ENCODE results near the gene C1QL1. TPM values are rescaled to one million over a fixed set of nuclear protein-coding genes. Genes with fewer than 3 reads are reported as not detected.

C1QL1 gene
- total RNA-seq, 4 donors from 2014 or later: 3.7 to 10.1 (median 6.3) TPM

GRCh38 chr17:44967907-44968224 is 237 bp downstream of the C1QL1 start:
- no peaks in the 10 kb centered on the region for H3K36me3 ChIP-seq
- H3K27ac ChIP-seq (replicated peaks in 1 of 4): no peak overlapping the region
- TF ChIP-seq POLR2AphosphoS5 (IDR thresholded peaks at IDR 0.05) (no peak), POLR2A (IDR thresholded peaks at IDR 0.05; ENCODE audit: low read depth) (no peak), CTCF (IDR thresholded peaks at IDR 0.05) (no peak), EP300 (IDR thresholded peaks at IDR 0.05) (no peak)
- intact Hi-C loops (cut with DNase I): no loop called here
- H3K4me3 ChIP-seq: peak overlapping the region; percentile 55 to 61 (median 56)
- H3K4me1 ChIP-seq: peaks cover 23 to 49% (median 47%) of the 10 kb centered on the region in 4 donors
- no peaks in the 10 kb centered on the region for H3K9me3 ChIP-seq
- H3K27me3 ChIP-seq: peaks cover 8 to 57% (median 21%) of the 10 kb centered on the region in 4 donors
- DNase-seq (ENCODE audit: extremely low spot score): no peak
- no CpG with 5 or more reads among the region's 47 CpGs for WGBS

- H3K9me3 ChIP-seq: no peaks in the 10 kb centered on the region
- intact Hi-C loops (cut with DNase I): no loop called here
- peaks cover 8 to 57% (median 21%) of the 10 kb centered on the region in 4 donors for H3K27me3 ChIP-seq
- no peaks in the 10 kb centered on the region for H3K36me3 ChIP-seq
- H3K4me3 ChIP-seq: peak overlapping the region; percentile 55 to 61 (median 56)
- TF ChIP-seq EP300 (IDR thresholded peaks at IDR 0.05): no peak
- TF ChIP-seq CTCF (IDR thresholded peaks at IDR 0.05): no peak
- no peak for TF ChIP-seq POLR2AphosphoS5 (IDR thresholded peaks at IDR 0.05)
- no peak for TF ChIP-seq POLR2A (IDR thresholded peaks at IDR 0.05; ENCODE audit: low read depth)
- H3K27ac ChIP-seq (replicated peaks in 1 of 4): no peak overlapping the region
- no peak for DNase-seq (ENCODE audit: extremely low spot score)
- H3K4me1 ChIP-seq: peaks cover 23 to 48% (median 45%) of the 10 kb centered on the region in 4 donors
- 9% methylated on average over 39 of the region's 76 CpGs for WGBS
Measured at GRCh38 chr17:44967026-44967906, 837 bp downstream of the C1QL1 start.

GRCh38 chr17:44966348-44967025 is 1.6 kb downstream of the C1QL1 start:
- Histone ChIP-seq H3K27ac (replicated peaks in 1 of 4) (no peak overlapping the region), H3K4me1 (peaks cover 23 to 48% (median 45%) of the 10 kb centered on the region in 4 donors), H3K27me3 (peaks cover 8 to 57% (median 21%) of the 10 kb centered on the region in 4 donors), H3K36me3 (no peaks in the 10 kb centered on the region), H3K4me3 (peak overlapping the region; percentile 55 to 61 (median 56)), H3K9me3 (no peaks in the 10 kb centered on the region)
- WGBS: 43% methylated on average over 14 of the region's 21 CpGs
- intact Hi-C loops (cut with DNase I): no loop called here
- no peak for DNase-seq (ENCODE audit: extremely low spot score)
- no peak for TF ChIP-seq EP300 (IDR thresholded peaks at IDR 0.05)
- no peak for TF ChIP-seq POLR2AphosphoS5 (IDR thresholded peaks at IDR 0.05)
- no peak for TF ChIP-seq POLR2A (IDR thresholded peaks at IDR 0.05; ENCODE audit: low read depth)
- TF ChIP-seq CTCF (IDR thresholded peaks at IDR 0.05): no peak

GRCh38 chr17:44965481-44966234 is 2.4 kb downstream of the C1QL1 start:
- TF ChIP-seq POLR2AphosphoS5 (IDR thresholded peaks at IDR 0.05) (no peak), EP300 (IDR thresholded peaks at IDR 0.05) (no peak), POLR2A (IDR thresholded peaks at IDR 0.05; ENCODE audit: low read depth) (no peak), CTCF (IDR thresholded peaks at IDR 0.05) (no peak)
- Histone ChIP-seq H3K9me3 (no peaks in the 10 kb centered on the region), H3K4me3 (no peak overlapping the region), H3K36me3 (no peaks in the 10 kb centered on the region), H3K27me3 (peaks cover 8 to 64% (median 21%) of the 10 kb centered on the region in 4 donors), H3K4me1 (peaks cover 23 to 44% (median 41%) of the 10 kb centered on the region in 4 donors), H3K27ac (replicated peaks in 1 of 4) (no peak overlapping the region)
- WGBS: 81% methylated on average over 5 of the region's 5 CpGs
- intact Hi-C loops (cut with DNase I): no loop called here
- DNase-seq (ENCODE audit: extremely low spot score): no peak
